ENCODE data around the gene LINC01488. TPM values are rescaled to one million over a fixed set of nuclear protein-coding genes. Genes with fewer than 3 reads are reported as not detected.

LINC01488 gene
- total and polyA plus RNA-seq, 2 experiments from 2014 or later, result not detected

- DNase-seq (ENCODE audit: low spot score) (peak; percentile 72), ATAC-seq (peak; percentile 69)
- Histone ChIP-seq H3K27me3 (ENCODE audit: insufficient read depth) (peaks cover 4% of the 10 kb centered on the region; the same call in 1 of the 2 replicates), H3K9me2 (ENCODE audit: insufficient read depth) (no peaks in the 10 kb centered on the region), H3K4me2 (peak overlapping the region; percentile 62), H2AFZ (no peak overlapping the region), H3K36me3 (ENCODE audit: insufficient read depth) (no peaks in the 10 kb centered on the region), H3K79me2 (replicated peaks; ENCODE audit: insufficient read depth) (no peaks in the 10 kb centered on the region), H4K20me1 (replicated peaks; ENCODE audit: insufficient read depth) (no peaks in the 10 kb centered on the region), H3K4me3 (no peak overlapping the region), H3F3A (replicated peaks; ENCODE audit: low read depth) (no peaks in the 10 kb centered on the region), H3K27ac (ENCODE audit: low read depth) (no peak overlapping the region), H3K4me1 (ENCODE audit: insufficient read depth) (peaks cover 23% of the 10 kb centered on the region)
- H3K36me3 Mint-ChIP-seq (ENCODE audit: low read depth), result peaks cover 4% of the 10 kb centered on the region; the same call in 1 of the 3 replicates
- peaks cover 8% of the 10 kb centered on the region; the same call in 2 of the 3 replicates for H3K9me3 Mint-ChIP-seq
- H3K27ac Mint-ChIP-seq, result no peak overlapping the region
- peaks cover 21% of the 10 kb centered on the region for H3K27me3 Mint-ChIP-seq (ENCODE audit: insufficient read depth, low read depth, poor library complexity)
- H3K4me3 Mint-ChIP-seq, result no peak overlapping the region
- TF ChIP-seq CTCF (conservative IDR thresholded peaks at IDR 0.05; ENCODE audit: low read depth in 2 of 2) (no peak), POLR2AphosphoS5 (IDR thresholded peaks at IDR 0.05; ENCODE audit: low read depth) (no peak), CREB1 (CRISPR knock-in tag; IDR thresholded peaks at IDR 0.05; ENCODE audit: low read depth) (0 out of 2 replicates have a peak, but pooled peaks have one; percentile 4)
- peaks cover 28% of the 10 kb centered on the region for H3K4me1 Mint-ChIP-seq
Measured at GRCh38 chr11:69475866-69476471, 5.5 kb upstream of the LINC01488 start.

GRCh38 chr11:69476509-69476961 is 4.9 kb upstream of the LINC01488 start:
- Mint-ChIP-seq H3K4me3 (no peak overlapping the region), H3K4me1 (peaks cover 26% of the 10 kb centered on the region), H3K36me3 (ENCODE audit: low read depth) (peaks cover 4% of the 10 kb centered on the region; the same call in 1 of the 3 replicates), H3K27me3 (ENCODE audit: insufficient read depth, low read depth, poor library complexity) (peaks cover 20% of the 10 kb centered on the region), H3K9me3 (peaks cover 8% of the 10 kb centered on the region; the same call in 2 of the 3 replicates), H3K27ac (no peak overlapping the region)
- no peak overlapping the region for H3K4me3 ChIP-seq
- no peaks in the 10 kb centered on the region for H4K20me1 ChIP-seq (replicated peaks; ENCODE audit: insufficient read depth)
- peaks cover 21% of the 10 kb centered on the region for H3K4me1 ChIP-seq (ENCODE audit: insufficient read depth)
- ATAC-seq (peak; percentile 66), DNase-seq (ENCODE audit: low spot score) (peak; percentile 41)
- H3K27me3 ChIP-seq (ENCODE audit: insufficient read depth), result peaks cover 4% of the 10 kb centered on the region; the same call in 1 of the 2 replicates
- H3K36me3 ChIP-seq (ENCODE audit: insufficient read depth), result no peaks in the 10 kb centered on the region
- no peak overlapping the region for H3K27ac ChIP-seq (ENCODE audit: low read depth)
- no peaks in the 10 kb centered on the region for H3K79me2 ChIP-seq (replicated peaks; ENCODE audit: insufficient read depth)
- no peaks in the 10 kb centered on the region for H3F3A ChIP-seq (replicated peaks; ENCODE audit: low read depth)
- no peak overlapping the region for H2AFZ ChIP-seq
- no peaks in the 10 kb centered on the region for H3K9me2 ChIP-seq (ENCODE audit: insufficient read depth)
- H3K4me2 ChIP-seq, result peak overlapping the region; percentile 62
- no peak for TF ChIP-seq STAT1 (IDR thresholded peaks at IDR 0.05; ENCODE audit: unreplicated experiment)
- TF ChIP-seq ETS1 (IDR thresholded peaks at IDR 0.05), result no peak
- TF ChIP-seq NANOG (IDR thresholded peaks at IDR 0.05; ENCODE audit: borderline replicate concordance), result no peak
- no peak for TF ChIP-seq ZNF114 (CRISPR knock-in tag; IDR thresholded peaks at IDR 0.05)
- TF ChIP-seq EZH2phosphoT487 (IDR thresholded peaks at IDR 0.05; ENCODE audit: unreplicated experiment), result no peak
- TF ChIP-seq CTCF (conservative IDR thresholded peaks at IDR 0.05; ENCODE audit: low read depth in 2 of 2), result no peak
- TF ChIP-seq ZNF331 (CRISPR knock-in tag; IDR thresholded peaks at IDR 0.05; ENCODE audit: low read depth), result no peak
- no peak for TF ChIP-seq EZH2 (IDR thresholded peaks at IDR 0.05; ENCODE audit: low read depth, unreplicated experiment)
